GM21360 (cell line): Measurements from ENCODE around the gene RPLP1.
A peak's percentile ranks its signal among the peaks of the same experiment; 100 is the strongest.
"Not testable (repeated sequence)": the region's sequence is repeated elsewhere in the genome, so short reads cannot be mapped to it uniquely, and the experiment has no call there.

Experiments used
- ATAC-seq: cut with Tn5 transposase; IDR thresholded peaks from one replicate; pipeline ENCODE4 v1.9.1; 2021; ENCODE audit warnings: mild to moderate bottlenecking, moderate library complexity; ENCODE audit not compliant: unreplicated experiment

RPLP1 gene

DNA sequence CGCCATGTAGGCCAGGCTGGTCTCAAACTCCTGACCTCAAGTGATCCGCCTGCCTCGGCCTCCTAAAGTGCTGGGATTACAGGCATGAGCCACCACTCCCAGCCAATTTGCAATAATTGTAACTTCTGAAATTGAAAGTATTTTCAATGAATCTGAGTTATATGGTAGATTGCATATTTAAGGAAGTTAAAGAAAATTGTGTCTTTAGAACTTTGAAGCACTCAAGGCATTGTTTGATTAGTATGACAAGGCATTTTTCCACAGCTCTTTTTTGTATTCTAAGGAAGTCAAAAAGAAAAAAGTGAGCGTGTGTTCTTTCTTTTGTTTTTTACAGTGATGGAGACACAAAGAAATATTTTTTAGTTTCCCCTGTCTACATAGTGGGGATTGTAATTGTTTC lies 15.7 kb upstream of the RPLP1 start:
- no peak for ATAC-seq

DNA sequence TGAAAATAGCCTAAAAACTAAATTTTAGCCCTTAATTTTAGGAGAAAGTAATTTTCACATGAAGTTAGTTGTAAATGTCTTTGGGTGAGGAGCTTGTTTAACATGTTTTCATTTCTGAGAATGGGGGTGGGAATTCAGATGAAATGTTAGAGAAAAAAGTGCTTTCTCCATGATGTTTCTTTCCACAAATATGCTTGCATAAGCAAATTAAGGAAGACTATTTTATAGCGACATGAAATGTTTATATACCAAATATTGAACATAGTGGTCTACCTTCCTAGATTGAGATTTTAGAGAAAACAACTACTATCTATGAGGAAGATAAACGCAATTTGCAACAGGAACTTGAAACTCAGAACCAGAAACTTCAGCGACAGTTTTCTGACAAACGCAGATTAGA lies 13.0 kb upstream of the RPLP1 start:
- no peak for ATAC-seq

DNA sequence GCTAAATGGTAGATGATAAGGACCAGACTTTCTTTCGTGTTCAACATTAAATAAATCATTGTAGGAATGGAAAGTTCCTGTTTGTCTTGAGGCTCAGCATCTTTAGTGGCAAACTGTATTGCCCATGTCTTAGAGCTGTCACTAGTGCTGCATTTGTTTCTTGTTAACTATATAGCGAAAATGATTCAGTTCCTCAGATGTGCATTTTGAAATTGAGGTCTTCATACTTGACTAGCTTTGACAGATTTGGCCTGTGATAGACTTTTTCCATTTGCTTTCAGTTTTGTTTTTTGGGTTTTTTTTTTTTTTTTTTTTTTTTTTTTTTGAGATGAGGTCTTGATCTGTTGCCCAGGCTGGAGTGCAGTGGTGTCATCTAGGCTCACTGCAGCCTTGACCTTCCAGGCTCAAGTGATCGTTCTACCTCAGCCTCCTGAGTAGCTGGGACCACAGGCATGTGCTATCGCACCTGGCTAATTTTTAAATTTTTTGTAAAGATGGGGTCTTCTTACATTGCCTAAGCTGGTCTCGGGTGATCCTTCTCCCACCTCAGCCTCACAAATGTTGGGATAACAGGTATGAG lies 9.5 kb upstream of the RPLP1 start:
- ATAC-seq, result no peak

DNA sequence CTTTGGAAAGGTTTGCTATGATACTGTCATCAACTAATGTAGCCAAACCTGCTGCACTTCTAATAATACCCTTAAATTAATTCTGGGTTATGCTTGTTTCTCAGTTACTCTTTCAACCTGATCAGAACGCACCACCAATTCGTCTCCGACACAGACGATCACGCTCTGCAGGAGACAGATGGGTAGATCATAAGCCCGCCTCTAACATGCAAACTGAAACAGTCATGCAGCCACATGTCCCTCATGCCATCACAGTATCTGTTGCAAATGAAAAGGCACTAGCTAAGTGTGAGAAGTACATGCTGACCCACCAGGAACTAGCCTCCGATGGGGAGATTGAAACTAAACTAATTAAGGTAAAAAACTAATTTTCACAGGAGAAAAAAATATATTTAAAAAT lies 7.9 kb upstream of the RPLP1 start:
- ATAC-seq, result no peak

DNA sequence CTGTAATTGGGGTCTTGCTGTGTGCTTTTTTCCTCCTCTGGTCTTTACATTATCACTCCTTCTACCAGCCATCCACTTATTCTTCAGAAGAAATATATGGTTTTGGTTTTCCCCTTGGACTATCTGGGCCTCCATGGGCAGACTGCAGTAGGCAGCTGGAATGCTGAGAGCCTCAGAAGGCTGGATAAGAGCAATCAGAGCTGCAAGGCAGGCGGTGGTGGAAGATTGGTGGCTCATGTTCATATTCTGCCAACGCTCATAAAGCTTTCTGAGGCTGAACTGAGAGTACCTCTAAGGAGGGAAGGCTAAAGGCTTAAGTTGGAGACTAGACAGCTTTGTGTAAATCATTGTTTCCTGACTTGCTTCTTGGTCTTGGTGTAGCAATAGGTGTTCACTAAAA lies 5.7 kb upstream of the RPLP1 start:
- no peak for ATAC-seq

DNA sequence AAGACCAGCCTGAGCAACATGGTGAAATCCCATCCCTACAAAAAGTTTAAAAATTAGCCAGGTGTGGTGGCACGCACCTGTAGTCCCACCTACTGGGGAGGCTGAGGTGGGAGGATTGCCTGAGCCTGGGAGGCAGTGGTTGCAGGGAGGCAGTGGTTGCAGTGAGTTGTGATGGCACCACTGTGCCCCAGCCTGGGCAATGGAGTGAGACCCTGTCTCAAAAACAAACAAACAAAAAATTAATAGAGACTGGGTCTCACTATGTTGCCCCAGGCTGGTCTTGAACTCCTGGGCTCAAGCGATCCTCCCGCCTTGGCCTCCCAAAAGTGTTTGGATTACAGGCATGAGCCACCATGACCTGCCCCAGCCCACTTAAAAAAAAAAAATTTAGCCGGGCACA lies 2.4 kb upstream of the RPLP1 start:
- not testable (repeated sequence) for ATAC-seq

DNA sequence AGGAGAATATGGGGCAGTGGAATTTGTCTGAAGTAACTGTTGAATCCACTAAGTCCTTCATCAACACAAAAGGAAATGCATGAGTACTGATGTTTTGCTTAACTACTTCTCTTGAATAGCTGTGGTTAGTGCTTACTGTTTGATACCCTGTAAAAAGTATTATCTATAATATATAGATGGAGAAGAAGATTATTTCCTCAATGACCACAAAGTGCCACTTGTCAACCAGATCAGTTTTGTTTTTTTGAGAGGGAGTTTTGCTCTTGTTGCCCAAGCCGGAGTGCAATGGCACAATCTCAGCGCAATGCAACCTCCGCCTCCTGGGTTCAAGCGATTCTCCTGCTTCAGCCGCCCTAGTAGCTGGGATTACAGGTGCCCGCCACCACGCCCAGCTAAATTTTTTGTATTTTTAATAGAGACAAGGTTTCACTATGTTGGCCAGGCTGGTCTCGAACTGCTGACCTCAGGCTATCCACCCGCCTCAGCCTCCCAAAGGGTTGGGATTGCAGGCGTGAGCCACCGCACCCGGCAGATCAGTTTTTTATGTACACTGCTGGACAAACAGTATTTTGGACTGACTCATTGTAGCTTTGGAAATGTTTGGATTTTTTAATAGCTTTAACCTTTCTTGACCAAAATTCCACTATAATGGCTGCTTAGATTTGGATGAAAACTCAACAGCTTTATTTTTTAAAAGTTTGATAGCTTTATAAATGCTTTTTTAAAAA lies 1.5 kb upstream of the RPLP1 start:
- no peak for ATAC-seq

DNA sequence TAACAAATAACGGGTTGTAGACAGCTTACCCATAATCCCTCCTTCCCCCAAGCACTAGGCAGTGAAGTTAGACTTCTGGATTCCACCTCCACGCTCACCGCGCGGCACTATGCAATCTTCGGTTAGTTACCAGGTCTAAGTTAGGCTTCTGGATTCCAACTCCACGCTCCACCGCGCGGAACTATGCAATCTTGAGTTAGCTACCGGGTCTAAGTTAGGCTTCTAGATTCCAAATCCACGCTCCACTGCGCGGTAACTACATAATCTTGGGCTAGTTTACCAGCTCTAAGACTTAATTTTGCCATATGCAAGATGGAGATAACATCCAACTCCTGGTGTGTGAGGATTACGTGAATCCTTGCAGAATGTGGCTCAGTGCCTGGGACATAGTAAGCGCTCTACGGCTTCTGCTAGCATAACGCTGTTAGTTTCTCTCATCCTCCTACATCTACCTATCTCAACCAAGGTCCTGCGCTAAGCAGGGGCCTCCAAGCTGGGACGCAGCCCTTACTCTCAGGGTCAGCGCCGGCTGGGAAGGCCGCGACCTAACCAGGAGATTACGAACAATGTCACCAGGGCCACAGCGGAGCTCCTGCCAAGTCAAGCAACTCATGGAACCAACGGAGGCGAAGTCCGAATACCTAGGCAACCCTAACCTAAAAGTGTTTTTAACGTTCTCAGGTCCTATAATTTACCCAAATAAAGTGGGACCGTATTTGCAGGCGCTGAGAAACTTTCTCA lies 497 bp upstream of the RPLP1 start:
- ATAC-seq, result peak; percentile 33

DNA sequence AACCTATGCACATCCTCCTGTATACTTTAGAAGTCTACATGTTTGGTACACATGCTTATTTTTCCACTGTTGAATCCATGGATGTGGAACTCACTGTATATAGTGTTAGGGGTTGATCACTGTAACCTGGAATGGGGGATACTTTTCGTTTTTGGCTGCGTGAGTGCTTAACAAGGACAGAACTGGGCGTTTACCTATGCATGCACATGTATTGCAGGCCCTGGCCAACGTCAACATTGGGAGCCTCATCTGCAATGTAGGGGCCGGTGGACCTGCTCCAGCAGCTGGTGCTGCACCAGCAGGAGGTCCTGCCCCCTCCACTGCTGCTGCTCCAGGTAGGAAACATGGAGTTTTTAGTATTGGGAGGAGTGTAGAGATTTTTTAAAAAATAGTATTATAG lies 2.3 kb downstream of the RPLP1 start:
- ATAC-seq, result no peak

DNA sequence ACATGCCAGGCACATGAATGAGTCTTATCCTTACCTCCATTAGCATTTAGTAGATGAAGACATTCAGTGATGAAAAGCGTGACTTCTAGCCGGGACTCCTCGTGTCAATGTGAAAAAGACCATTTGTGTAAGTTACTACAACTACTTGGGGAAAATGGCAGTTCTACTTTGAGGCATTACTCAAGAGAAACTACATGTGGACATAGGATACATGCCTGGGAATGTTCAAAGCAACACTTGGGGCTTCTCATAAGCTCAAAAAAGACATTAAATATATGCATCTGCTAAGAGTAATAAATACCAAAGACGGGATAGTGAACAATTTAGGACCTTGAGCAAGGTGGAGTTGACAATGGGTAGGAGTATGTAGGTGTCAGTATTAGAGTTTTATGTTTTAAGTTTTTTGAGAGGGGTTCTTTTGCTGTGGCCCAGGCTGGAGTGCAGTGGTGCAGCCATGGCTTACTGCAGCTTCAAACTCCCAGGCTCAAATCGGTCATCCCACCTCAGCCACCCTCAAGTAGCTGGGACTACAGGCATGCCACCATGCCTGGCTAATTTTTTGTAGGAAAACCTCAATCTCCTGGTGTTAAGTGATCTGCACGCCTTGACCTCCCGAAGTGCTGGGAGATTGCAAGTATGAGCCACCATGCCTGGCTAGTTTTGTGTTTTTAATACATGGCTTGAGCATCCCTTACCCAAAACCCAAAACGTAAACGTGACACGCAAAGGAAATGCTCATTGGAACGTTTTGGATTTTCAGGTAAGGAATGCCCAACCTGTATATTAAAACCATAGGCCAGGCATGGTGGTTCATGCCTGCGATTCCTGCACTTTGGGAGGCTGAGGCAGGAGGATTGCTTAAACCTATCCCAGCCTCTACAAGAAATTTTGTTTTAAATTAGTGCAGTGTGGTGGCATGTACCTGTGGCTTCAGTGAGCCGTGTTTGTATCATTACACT lies 3.9 kb downstream of the RPLP1 start:
- no peak for ATAC-seq

DNA sequence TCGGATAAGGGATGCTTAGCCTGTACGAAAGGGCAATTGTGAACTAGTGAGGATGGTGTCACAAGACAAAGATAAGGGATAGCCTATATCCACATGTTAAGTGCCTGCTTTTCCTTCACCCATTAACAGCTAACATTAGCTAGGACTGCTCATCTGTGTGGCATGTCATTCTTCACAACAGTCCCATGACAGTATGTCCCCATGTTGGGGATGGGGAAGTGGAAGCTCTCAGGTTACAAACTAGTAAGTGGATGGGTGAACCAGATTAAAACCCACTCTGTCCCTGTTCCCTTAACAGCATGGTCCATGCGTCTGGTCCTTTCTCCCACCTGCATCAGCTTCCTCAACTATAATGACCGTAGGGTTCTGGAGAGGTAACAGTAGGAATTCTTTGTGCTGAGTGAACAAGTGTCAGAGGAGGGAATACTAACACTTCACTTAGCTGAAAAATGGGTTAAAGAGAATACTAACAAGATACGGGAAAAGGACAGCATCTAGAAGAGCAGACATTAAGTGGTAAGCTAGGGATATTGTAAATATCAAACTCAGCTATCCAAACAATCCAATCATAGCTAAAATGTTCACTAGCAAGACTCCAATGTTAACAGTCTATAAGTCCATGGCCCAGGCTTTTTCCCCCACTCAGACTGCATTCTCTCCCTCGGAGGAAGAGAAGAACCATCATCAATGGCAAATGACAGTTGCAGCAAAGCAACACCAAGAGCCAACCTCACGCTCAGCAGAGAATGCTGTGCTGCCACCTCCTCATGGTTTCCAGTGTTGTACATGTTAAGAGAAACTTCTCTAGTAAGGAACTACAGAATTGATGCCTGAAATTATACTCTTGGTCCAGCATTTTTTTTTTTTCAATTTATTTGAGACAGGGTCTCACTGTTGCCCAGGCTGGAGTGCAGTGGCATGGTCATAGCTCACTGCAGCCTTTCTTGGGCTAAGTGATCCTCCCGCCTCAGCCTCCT lies 5.0 kb downstream of the RPLP1 start:
- ATAC-seq, result no peak

DNA sequence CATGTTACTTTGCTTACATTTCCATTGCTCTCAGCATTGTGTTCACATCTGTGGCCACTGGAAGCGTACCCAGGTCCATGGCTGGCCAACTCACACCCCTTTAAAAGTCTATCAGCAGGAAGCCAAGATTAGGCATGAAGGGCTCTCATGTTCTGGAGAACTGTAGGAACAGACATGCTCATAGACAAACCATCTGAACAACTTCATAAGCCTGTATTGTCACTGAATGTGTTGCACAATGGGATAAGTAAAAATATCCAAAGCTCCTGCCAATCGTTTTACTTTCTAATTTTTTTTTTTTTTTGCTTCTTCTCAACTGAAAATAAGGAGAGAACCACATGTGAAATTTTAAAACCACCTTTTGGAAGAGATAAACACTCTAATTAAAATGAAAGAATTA lies 6.4 kb downstream of the RPLP1 start:
- no peak for ATAC-seq

DNA sequence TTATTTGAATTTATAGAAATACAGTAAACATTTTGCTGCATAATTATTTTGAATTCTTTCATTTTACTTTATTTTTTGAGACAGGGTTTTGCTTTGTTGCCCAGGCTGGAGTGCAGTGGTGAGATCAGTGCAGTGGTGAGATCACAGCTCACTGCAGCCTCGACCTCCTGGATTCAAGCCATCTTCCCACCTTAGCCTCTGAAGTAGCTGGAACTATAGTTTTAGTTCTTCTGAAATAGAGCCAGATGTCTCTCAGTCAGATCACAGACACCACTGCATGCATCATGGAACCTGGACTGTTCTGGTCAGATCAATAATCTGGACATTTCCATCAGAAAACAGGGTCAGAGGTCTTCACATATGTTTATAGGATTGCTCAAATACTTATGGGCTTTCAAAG lies 7.9 kb downstream of the RPLP1 start:
- ATAC-seq, result no peak

DNA sequence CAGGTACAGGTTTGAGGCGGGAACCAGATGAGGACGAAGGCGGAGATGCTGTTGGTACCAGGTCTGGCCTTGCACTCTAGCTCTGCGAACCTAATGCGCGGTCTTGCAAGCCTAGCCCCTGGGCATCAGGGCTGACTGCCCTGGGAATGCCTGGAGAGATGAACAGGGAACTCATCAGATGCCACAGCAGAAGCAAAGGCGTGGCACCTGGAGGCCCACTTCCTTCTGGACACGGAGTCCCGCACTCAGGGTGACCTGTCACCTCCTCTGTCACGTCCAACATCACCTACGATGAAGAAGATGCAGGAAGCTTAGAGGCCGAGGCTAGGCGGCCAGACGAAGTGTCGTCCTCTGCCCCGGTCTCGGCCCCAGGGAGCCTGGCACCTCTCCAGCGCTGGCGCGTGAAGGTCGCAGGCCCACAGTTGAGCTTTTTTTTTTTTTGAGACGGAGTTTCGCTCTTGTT lies 9.4 kb downstream of the RPLP1 start:
- ATAC-seq, result no peak

DNA sequence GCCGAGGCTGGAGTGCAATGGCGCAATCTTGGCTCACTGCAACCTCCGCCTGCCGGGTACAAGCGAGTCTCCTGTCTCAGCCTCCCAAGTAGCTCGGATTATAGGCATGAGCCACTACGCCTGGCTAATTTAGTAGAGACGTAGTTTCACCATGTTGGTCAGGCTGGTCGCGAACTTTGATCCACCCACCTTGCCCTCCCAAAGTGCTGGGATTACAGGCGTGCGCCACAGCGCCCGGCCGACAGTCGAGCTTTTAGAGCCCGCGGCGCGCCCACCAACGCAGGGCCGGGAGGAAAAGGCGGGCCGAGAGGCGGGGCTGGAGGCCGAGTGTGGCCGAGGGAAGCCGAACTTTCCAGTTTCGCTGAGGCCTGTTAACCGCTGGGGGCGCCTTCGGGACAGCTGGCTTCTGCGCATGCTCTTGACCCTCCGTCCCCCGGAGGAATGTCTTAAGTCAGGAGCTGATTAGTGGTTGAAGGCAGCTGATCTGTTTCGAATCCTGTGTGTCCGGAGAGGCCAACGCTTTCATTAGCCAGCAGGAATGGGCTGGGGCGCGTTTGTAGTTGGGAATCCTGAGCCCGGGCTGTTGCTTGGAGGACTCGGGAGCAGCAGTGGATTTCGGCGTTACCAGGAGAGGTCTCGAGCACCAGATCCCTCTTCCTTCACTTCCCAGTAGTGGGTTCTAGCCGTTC lies 10.0 kb downstream of the RPLP1 start:
- peak; percentile 91 for ATAC-seq

DNA sequence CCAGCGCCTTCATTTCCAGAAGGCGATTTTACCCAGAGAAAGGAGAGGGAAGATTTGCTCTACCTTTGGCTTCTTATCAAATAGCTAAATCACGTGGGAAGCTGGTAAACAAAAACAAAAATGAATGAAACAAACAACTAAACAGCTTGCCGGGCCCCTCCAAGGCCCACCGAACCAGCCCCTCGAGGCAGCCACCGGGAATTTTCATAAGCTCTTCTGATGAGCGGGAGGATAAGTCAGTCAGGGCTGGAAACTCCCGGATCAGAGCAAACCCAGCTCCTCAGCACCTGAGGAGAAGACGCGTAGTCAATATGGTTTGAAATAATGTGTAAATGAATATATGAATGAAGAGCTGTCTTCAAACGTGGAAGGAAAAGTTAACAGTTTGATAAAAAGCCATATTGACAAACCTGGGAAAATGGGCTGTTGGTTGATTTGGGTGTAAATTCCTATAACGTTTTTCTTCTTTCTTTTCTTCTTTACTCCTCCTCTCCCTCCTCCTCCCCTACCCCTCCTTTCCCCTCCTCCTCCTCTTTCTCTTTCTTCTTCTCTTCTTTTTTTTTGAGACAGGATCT lies 10.7 kb downstream of the RPLP1 start:
- no peak for ATAC-seq

DNA sequence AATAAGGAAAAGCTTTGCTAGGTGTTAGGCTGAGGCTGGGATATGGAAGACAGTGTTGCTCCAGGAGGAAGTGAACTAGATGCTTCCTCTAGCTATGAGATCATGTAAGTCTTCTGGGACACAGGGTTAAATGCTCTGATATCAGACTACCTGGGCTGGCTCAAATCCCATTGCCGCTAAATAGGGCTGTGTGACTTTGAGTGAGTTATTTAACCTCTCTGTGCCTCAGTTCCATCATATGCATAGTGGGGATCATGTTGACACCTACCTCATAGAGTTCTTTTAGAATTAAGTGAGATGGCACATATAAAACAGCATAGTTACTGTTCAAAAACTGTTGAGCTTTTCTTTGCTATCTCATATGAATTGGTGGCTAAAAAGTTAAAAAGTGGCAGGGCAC lies 12.6 kb downstream of the RPLP1 start:
- no peak for ATAC-seq

DNA sequence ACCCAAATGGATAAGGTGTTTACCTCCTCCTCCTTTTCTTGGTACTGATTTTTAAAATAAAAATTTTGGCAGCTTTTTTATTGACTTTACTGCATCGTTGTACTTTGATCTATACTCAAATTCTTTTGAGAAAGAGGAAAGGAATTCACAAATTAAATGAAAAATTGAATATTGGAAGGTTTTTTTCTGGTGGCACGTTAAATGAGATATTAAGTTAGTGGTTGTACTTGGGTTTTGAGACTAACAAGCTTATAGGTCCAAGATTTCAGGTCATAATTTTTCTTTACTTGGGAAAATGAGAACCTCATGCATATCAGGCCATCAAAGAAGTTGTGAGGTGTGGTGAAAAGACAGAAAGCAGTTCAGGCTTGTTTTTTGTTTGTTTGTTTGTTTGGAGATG lies 14.1 kb downstream of the RPLP1 start:
- ATAC-seq, result no peak

DNA sequence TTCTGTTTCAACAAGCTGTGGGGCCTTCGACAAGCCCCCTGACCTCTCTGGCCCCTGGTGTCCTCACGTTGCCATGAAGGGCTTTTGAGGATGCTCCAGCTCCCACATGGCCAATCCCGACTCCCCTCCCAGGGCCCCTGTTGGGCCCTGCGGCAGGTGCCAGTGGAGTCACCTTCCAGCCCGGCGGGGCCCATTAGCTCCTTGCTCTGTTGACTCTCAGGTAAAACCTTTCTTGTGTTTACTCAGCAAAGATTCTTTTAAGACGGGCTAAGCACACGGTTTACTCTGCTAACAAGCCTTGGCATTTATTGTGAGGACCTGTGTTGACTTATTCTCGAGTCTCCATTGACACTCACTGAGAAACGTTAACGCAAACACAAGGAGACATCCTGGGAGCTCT lies 15.0 kb downstream of the RPLP1 start:
- no peak for ATAC-seq
